ENCODE results near the gene TMED8. TPM values are rescaled to one million over a fixed set of nuclear protein-coding genes. Genes with fewer than 3 reads are reported as not detected.
A peak's percentile ranks its signal among the peaks of the same experiment; 100 is the strongest.

Gene TMED8
- polyA plus RNA-seq (2013): 5.9 and 6.0 TPM in 2 replicates

DNA sequence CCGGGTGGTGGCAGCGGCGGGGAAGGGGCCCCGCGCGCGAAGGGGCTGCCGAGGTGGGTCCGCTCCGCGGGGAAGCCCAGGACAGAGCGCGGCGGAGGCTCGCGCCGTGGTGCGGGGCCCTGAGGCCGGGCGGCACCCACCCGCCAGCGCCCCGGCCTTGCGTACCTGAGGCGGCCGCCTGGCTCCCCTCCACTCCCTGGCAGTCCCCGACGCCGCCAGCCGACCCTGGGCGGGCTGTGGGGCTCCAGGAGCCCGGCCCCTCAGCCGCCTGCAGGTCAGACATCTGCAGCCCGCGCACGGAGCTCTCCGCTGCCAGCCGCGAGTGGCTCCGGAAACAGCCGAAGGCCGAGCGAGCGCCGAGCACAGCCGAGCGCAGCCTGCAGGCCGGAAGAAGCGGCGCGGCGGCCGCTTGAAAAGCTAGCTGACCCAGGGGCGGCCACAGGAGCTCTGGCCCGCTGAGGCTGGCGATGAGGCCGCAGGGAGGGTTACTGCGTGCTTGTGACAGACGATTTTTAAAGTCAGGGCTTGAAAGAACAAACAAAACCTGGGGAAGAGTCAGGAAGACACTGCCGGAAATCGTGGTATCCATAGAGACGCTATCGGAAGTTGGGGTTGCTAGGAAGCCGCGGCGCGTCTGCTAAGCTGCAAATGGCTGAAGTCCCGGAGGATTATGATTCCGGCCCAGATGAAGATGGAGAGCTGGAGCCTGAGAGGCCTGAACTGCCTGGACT, at the start of gene TMED8, which contains the start of gene SAMD15:
Gene TMED8 (minus strand): TSS at position 324 of the 731 bp plus-strand sequence. CDS start 41 bp downstream, at position 283.
Gene SAMD15 (plus strand): TSS at position 609 of the 731 bp plus-strand sequence. CDS start 40 bp downstream, at position 649.
- Histone ChIP-seq H3K27me3 (ENCODE audit: insufficient read depth, low read length) (no peaks in the 10 kb centered on the region), H4K91ac (ENCODE audit: low read depth, low read length) (peak within 1 kb of the TSS; percentile 61), H3K9ac (ENCODE audit: low read length) (peak within 1 kb of the TSS; percentile 93), H3K4me3 (ENCODE audit: low read depth, low read length) (peak within 1 kb of the TSS; percentile 93), H3K79me1 (ENCODE audit: low read length) (peaks cover 8% of the 10 kb centered on the region), H3K4me2 (ENCODE audit: low read length) (peak within 1 kb of the TSS; percentile 90), H3K79me2 (ENCODE audit: control insufficient read depth, insufficient read depth, low read length, poor library complexity) (peaks cover 6% of the 10 kb centered on the region), H4K8ac (ENCODE audit: low read depth, low read length) (peak within 1 kb of the TSS; percentile 88), H3K4me1 (ENCODE audit: control insufficient read depth in 1 of 2, insufficient read depth in 2 of 2, low read length in 2 of 2) (peaks cover 4 to 12% of the 10 kb centered on the region in 2 experiments), H3K4ac (ENCODE audit: low read depth, low read length) (peak within 1 kb of the TSS; percentile 37), H2AK5ac (ENCODE audit: low read length) (no peak within 1 kb of the TSS), H2BK120ac (ENCODE audit: insufficient read depth, low read length, poor library complexity) (peak within 1 kb of the TSS; percentile 48), H3K23ac (ENCODE audit: low read length) (no peak within 1 kb of the TSS), H4K12ac (ENCODE audit: low read depth, low read length) (peak within 1 kb of the TSS; percentile 61), H2BK12ac (ENCODE audit: low read length) (no peak within 1 kb of the TSS), H2AFZ (ENCODE audit: insufficient read depth, low read length, poor library complexity) (peak within 1 kb of the TSS; percentile 92), H2BK5ac (ENCODE audit: low read depth, low read length, poor library complexity) (peak within 1 kb of the TSS; percentile 83), H3K14ac (ENCODE audit: low read length) (peak within 1 kb of the TSS; percentile 88), H3K27ac (ENCODE audit: low read depth, low read length) (peak within 1 kb of the TSS; percentile 84), H3K9me3 (ENCODE audit: insufficient read depth, low read depth, low read length) (no peaks in the 10 kb centered on the region), H3K36me3 (ENCODE audit: control insufficient read depth in 1 of 2, insufficient read depth in 2 of 2, low read length in 2 of 2) (no peaks in the 10 kb centered on the region), H3K18ac (ENCODE audit: low read length) (peak within 1 kb of the TSS; percentile 63)
- WGBS (ENCODE audit: extremely low coverage, insufficient coverage, insufficient read length): no CpG with 5 or more reads among the region's 69 CpGs
- peak; percentile 83 to 88 for DNase-seq

GRCh38 chr14:77426396-77426795, 49.5 kb upstream of the TMED8 start:
- no peak for DNase-seq
- Histone ChIP-seq H2AFZ (ENCODE audit: insufficient read depth, low read length, poor library complexity) (no peak overlapping the region), H3K23ac (ENCODE audit: low read length) (no peak overlapping the region), H3K9ac (ENCODE audit: low read length) (no peak overlapping the region), H3K14ac (ENCODE audit: low read length) (no peak overlapping the region), H3K9me3 (ENCODE audit: insufficient read depth, low read depth, low read length) (no peaks in the 10 kb centered on the region), H3K36me3 (ENCODE audit: control insufficient read depth in 1 of 2, insufficient read depth in 2 of 2, low read length in 2 of 2) (peaks cover 21 to 46% of the 10 kb centered on the region in 2 experiments), H2AK5ac (ENCODE audit: low read length) (no peak overlapping the region), H3K27me3 (ENCODE audit: insufficient read depth, low read length) (no peaks in the 10 kb centered on the region), H4K91ac (ENCODE audit: low read depth, low read length) (no peak overlapping the region), H3K4me1 (ENCODE audit: control insufficient read depth in 1 of 2, insufficient read depth in 2 of 2, low read length in 2 of 2) (no peaks in the 10 kb centered on the region), H3K79me1 (ENCODE audit: low read length) (no peaks in the 10 kb centered on the region), H2BK5ac (ENCODE audit: low read depth, low read length, poor library complexity) (no peak overlapping the region), H3K27ac (ENCODE audit: low read depth, low read length) (no peak overlapping the region), H3K4me2 (ENCODE audit: low read length) (no peak overlapping the region), H3K18ac (ENCODE audit: low read length) (no peak overlapping the region), H3K79me2 (ENCODE audit: control insufficient read depth, insufficient read depth, low read length, poor library complexity) (no peaks in the 10 kb centered on the region), H3K4me3 (ENCODE audit: low read depth, low read length) (no peak overlapping the region), H4K8ac (ENCODE audit: low read depth, low read length) (no peak overlapping the region), H4K12ac (ENCODE audit: low read depth, low read length) (no peak overlapping the region), H2BK120ac (ENCODE audit: insufficient read depth, low read length, poor library complexity) (no peak overlapping the region), H2BK12ac (ENCODE audit: low read length) (no peak overlapping the region), H3K4ac (ENCODE audit: low read depth, low read length) (no peak overlapping the region)
- WGBS (ENCODE audit: extremely low coverage, insufficient coverage, insufficient read length): no CpG with 5 or more reads among the region's 3 CpGs

DNA sequence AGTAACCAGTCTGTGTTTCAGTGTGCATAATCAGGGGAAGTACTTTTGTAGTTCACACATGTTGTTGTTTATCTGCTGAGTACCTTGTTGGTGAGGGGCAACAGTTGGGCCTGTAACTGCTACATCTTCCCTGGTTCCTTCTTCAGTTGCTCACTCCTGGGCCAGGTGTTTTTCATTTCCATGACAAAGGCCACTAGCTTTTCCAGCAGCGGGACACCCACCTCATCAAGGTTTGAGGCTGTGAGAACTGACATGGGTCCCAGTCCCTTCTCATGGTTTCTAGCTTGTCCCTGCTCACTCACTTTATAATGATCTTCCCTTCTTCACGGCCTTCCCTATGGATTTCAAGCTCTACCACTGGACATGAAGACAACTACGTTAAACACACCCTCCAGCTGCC, 48.0 kb upstream of the TMED8 start:
- Histone ChIP-seq H2AK5ac (ENCODE audit: low read length) (no peak overlapping the region), H3K36me3 (ENCODE audit: control insufficient read depth in 1 of 2, insufficient read depth in 2 of 2, low read length in 2 of 2) (peaks cover 21 to 45% of the 10 kb centered on the region in 2 experiments)
- WGBS (ENCODE audit: extremely low coverage, insufficient coverage, insufficient read length): no CpG with 5 or more reads among the region's 3 CpGs

GRCh38 chr14:77423423-77423822, 46.5 kb upstream of the TMED8 start, which contains the start of gene NOXRED1:
NOXRED1 (minus strand) TSS chr14:77423523; CDS start chr14:77422889, 634 bp downstream.
- Histone ChIP-seq H3K9ac (ENCODE audit: low read length) (no peak within 1 kb of the TSS), H3K9me3 (ENCODE audit: insufficient read depth, low read depth, low read length) (peaks cover 2% of the 10 kb centered on the region), H4K91ac (ENCODE audit: low read depth, low read length) (no peak within 1 kb of the TSS), H2BK120ac (ENCODE audit: insufficient read depth, low read length, poor library complexity) (no peak within 1 kb of the TSS), H3K27me3 (ENCODE audit: insufficient read depth, low read length) (no peaks in the 10 kb centered on the region), H3K4me1 (ENCODE audit: control insufficient read depth in 1 of 2, insufficient read depth in 2 of 2, low read length in 2 of 2) (no peaks in the 10 kb centered on the region), H3K79me2 (ENCODE audit: control insufficient read depth, insufficient read depth, low read length, poor library complexity) (no peaks in the 10 kb centered on the region), H4K12ac (ENCODE audit: low read depth, low read length) (no peak within 1 kb of the TSS), H3K36me3 (ENCODE audit: control insufficient read depth in 1 of 2, insufficient read depth in 2 of 2, low read length in 2 of 2) (peaks cover 20 to 33% of the 10 kb centered on the region in 2 experiments), H3K4ac (ENCODE audit: low read depth, low read length) (no peak within 1 kb of the TSS), H3K4me3 (ENCODE audit: low read depth, low read length) (no peak within 1 kb of the TSS), H3K23ac (ENCODE audit: low read length) (no peak within 1 kb of the TSS), H3K4me2 (ENCODE audit: low read length) (no peak within 1 kb of the TSS), H3K27ac (ENCODE audit: low read depth, low read length) (no peak within 1 kb of the TSS), H3K79me1 (ENCODE audit: low read length) (no peaks in the 10 kb centered on the region), H3K18ac (ENCODE audit: low read length) (no peak within 1 kb of the TSS), H2AK5ac (ENCODE audit: low read length) (no peak within 1 kb of the TSS), H2AFZ (ENCODE audit: insufficient read depth, low read length, poor library complexity) (no peak within 1 kb of the TSS), H3K14ac (ENCODE audit: low read length) (no peak within 1 kb of the TSS), H2BK12ac (ENCODE audit: low read length) (no peak within 1 kb of the TSS), H4K8ac (ENCODE audit: low read depth, low read length) (no peak within 1 kb of the TSS), H2BK5ac (ENCODE audit: low read depth, low read length, poor library complexity) (no peak within 1 kb of the TSS)
- DNase-seq: no peak
- WGBS (ENCODE audit: extremely low coverage, insufficient coverage, insufficient read length): no CpG with 5 or more reads among the region's 1 CpG

More for the DNA sequence above, 48.0 kb upstream of the TMED8 start:
- Histone ChIP-seq H3K79me1 (ENCODE audit: low read length) (no peaks in the 10 kb centered on the region), H3K14ac (ENCODE audit: low read length) (no peak overlapping the region), H2AFZ (ENCODE audit: insufficient read depth, low read length, poor library complexity) (no peak overlapping the region), H3K23ac (ENCODE audit: low read length) (no peak overlapping the region), H3K9ac (ENCODE audit: low read length) (no peak overlapping the region), H4K12ac (ENCODE audit: low read depth, low read length) (no peak overlapping the region), H3K27ac (ENCODE audit: low read depth, low read length) (no peak overlapping the region), H3K79me2 (ENCODE audit: control insufficient read depth, insufficient read depth, low read length, poor library complexity) (no peaks in the 10 kb centered on the region), H2BK5ac (ENCODE audit: low read depth, low read length, poor library complexity) (no peak overlapping the region), H3K4me3 (ENCODE audit: low read depth, low read length) (no peak overlapping the region), H3K9me3 (ENCODE audit: insufficient read depth, low read depth, low read length) (no peaks in the 10 kb centered on the region), H2BK12ac (ENCODE audit: low read length) (no peak overlapping the region), H4K8ac (ENCODE audit: low read depth, low read length) (no peak overlapping the region), H2BK120ac (ENCODE audit: insufficient read depth, low read length, poor library complexity) (no peak overlapping the region), H3K4ac (ENCODE audit: low read depth, low read length) (no peak overlapping the region), H3K4me2 (ENCODE audit: low read length) (no peak overlapping the region), H3K18ac (ENCODE audit: low read length) (no peak overlapping the region), H3K4me1 (ENCODE audit: control insufficient read depth in 1 of 2, insufficient read depth in 2 of 2, low read length in 2 of 2) (no peaks in the 10 kb centered on the region), H4K91ac (ENCODE audit: low read depth, low read length) (no peak overlapping the region), H3K27me3 (ENCODE audit: insufficient read depth, low read length) (no peaks in the 10 kb centered on the region)
- DNase-seq: no peak

Measured in trophoblast cell (in vitro differentiated cells and primary cell).